CD8-positive, alpha-beta memory T cell (primary cell): ENCODE measurements around the gene ZNF670. TPM values are rescaled to one million over a fixed set of nuclear protein-coding genes. Genes with fewer than 3 reads are reported as not detected.

Experiments
- CTCF ChIA-PET: fragments of 350-600 bp; sonication (Branson Sonifier 250); formaldehyde crosslinking; loops from one replicate; lab custom pipeline; 2021; ENCODE audit warnings: antibody characterized with exemption; lab: Charles Lee
- POLR2A ChIA-PET: fragments of 350-600 bp; sonication (Branson Sonifier 250); formaldehyde crosslinking; loops from one replicate; lab custom pipeline; 2021; ENCODE audit warnings: antibody characterized with exemption; lab: Charles Lee
- DNase-seq, 5 donors: peaks; one replicate each; pipeline versions ENCODE4 v3.0.0 to v3.0.0-alpha.2; 2020 to 2022; ENCODE audit warnings: mixed read lengths in 1 of 5
- H3K27ac ChIP-seq: one replicate; pipeline ENCODE4 v1.7.0; 2013; ENCODE audit warnings: low read depth, mild to moderate bottlenecking, low read length, moderate library complexity
- H3K27me3 ChIP-seq: 2 replicates; pipeline ENCODE4 v1.7.0; 2013; ENCODE audit warnings: low read length, mild to moderate bottlenecking; ENCODE audit not compliant: insufficient read depth, poor library complexity, severe bottlenecking
- H3K36me3 ChIP-seq: 2 replicates; pipeline ENCODE4 v1.7.0; 2013; ENCODE audit warnings: mild to moderate bottlenecking, low read length, moderate library complexity; ENCODE audit not compliant: insufficient read depth
- H3K4me1 ChIP-seq: 2 replicates; pipeline ENCODE4 v1.7.0; 2013; ENCODE audit warnings: mild to moderate bottlenecking, low read length, moderate library complexity; ENCODE audit not compliant: insufficient read depth
- H3K4me3 ChIP-seq: 2 replicates; pipeline ENCODE4 v1.7.0; 2013; ENCODE audit warnings: mild to moderate bottlenecking, low read length
- H3K9me3 ChIP-seq: 2 replicates; pipeline ENCODE4 v1.7.0; 2013; ENCODE audit warnings: mild to moderate bottlenecking, low read length
- H3K27ac Mint-ChIP-seq, 8 donors: one replicate each; pipeline ENCODE4 v1.8.0; 2020 to 2021; ENCODE audit warnings: mixed read lengths in 8 of 8, mild to moderate bottlenecking in 6 of 8, inconsistent platforms in 3 of 8, moderate library complexity in 3 of 8
- H3K27me3 Mint-ChIP-seq, 2 donors: one replicate each; pipeline ENCODE4 v1.8.0; 2020 to 2021; ENCODE audit warnings: mixed read lengths in 2 of 2, mild to moderate bottlenecking in 1 of 2, moderate library complexity in 1 of 2
- H3K36me3 Mint-ChIP-seq, 3 donors: one replicate each; pipeline ENCODE4 v1.8.0; 2020 to 2021; ENCODE audit warnings: mixed read lengths in 3 of 3, inconsistent platforms in 1 of 3, mild to moderate bottlenecking in 1 of 3
- H3K4me1 Mint-ChIP-seq, 3 donors: one replicate each; pipeline ENCODE4 v1.8.0; 2020 to 2021; ENCODE audit warnings: mixed read lengths in 3 of 3, inconsistent platforms in 1 of 3, mild to moderate bottlenecking in 1 of 3
- H3K4me3 Mint-ChIP-seq, 7 donors: one replicate each; pipeline ENCODE4 v1.8.0; 2020 to 2021; ENCODE audit warnings: mixed read lengths in 7 of 7, mild to moderate bottlenecking in 6 of 7, moderate library complexity in 4 of 7, inconsistent platforms in 2 of 7
- H3K9me3 Mint-ChIP-seq, 5 donors: one replicate each; pipeline ENCODE4 v1.8.0; 2020 to 2022; ENCODE audit warnings: mixed read lengths in 5 of 5, mild to moderate bottlenecking in 3 of 5, moderate library complexity in 2 of 5, inconsistent platforms in 1 of 5
- polyA plus RNA-seq: library from polyadenylated mRNA; unstranded; fragments of 300-500 nt; fragmentation: Illumina TruSeq; gene quantifications from one replicate; pipeline ENCODE4 v1.2.3, GENCODE V29; 2021
- total RNA-seq, 2 experiments: library from RNA; stranded (reverse); gene quantifications; one replicate each; pipeline ENCODE4 v1.2.3, GENCODE V29; 2021

The ZNF670 gene
- total and polyA plus RNA-seq, 3 experiments from 2014 or later = 1.3 to 3.2 (median 3.1) TPM

- POLR2A ChIA-PET = no interaction called here
- CTCF ChIA-PET = no interaction called here
- H3K36me3 Mint-ChIP-seq = peaks cover 0 to 2% (median 0%) of the 10 kb centered on the region in 3 donors
- peaks cover 0 to 8% (median 0%) of the 10 kb centered on the region in 5 donors for H3K9me3 Mint-ChIP-seq
- Histone ChIP-seq H3K27me3 (peaks cover 5% of the 10 kb centered on the region), H3K4me3 (no peak overlapping the region), H3K4me1 (peaks cover 6% of the 10 kb centered on the region), H3K9me3 (no peaks in the 10 kb centered on the region), H3K36me3 (no peaks in the 10 kb centered on the region), H3K27ac (no peak overlapping the region)
- DNase-seq = no peak
- no peak overlapping the region for H3K27ac Mint-ChIP-seq
- H3K4me3 Mint-ChIP-seq = peak overlapping the region in 4 of 7 donors; percentile 12 to 54 (median 33)
- peaks cover 42 to 50% of the 10 kb centered on the region in 2 donors for H3K27me3 Mint-ChIP-seq
- H3K4me1 Mint-ChIP-seq = peaks cover 9 to 13% (median 12%) of the 10 kb centered on the region in 3 donors
Measured at GRCh38 chr1:247111700-247112478, 33.3 kb upstream of the ZNF670 start.

DNA sequence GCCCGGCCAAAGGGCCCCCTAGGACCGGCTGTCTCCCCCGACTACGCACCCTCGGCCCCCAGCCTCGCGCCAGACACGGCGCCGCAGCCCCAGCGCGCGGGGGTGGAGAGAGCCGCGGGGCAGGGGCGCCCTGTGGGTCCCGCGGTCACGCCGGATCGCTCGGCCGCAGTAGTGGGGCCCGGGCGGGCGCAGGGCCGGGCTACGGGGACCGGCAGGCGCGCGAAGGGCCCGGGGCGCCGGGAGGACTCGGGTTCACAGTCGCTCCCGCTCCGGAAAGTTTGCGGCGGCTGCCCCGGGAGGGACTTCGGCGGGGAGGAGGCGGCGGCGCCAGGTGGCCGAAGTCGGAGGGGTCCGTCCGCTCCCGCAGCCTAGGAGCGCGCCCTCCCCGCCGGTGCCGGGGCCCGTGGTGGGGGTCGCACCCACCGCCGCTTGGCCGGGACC lies 32.7 kb upstream of the ZNF670 start:
- H3K4me3 ChIP-seq = peak overlapping the region; percentile 39
- peaks cover 6% of the 10 kb centered on the region for H3K4me1 ChIP-seq
- DNase-seq = no peak
- no peaks in the 10 kb centered on the region for H3K36me3 ChIP-seq
- no peaks in the 10 kb centered on the region for H3K9me3 ChIP-seq
- Mint-ChIP-seq H3K27ac (no peak overlapping the region), H3K36me3 (peaks cover 0 to 2% (median 0%) of the 10 kb centered on the region in 3 donors), H3K4me1 (peaks cover 9 to 13% (median 12%) of the 10 kb centered on the region in 3 donors), H3K4me3 (peak overlapping the region; percentile 57 to 78 (median 75)), H3K27me3 (peaks cover 42 to 52% of the 10 kb centered on the region in 2 donors), H3K9me3 (peaks cover 0 to 8% (median 0%) of the 10 kb centered on the region in 5 donors)
- peaks cover 5% of the 10 kb centered on the region for H3K27me3 ChIP-seq
- ChIA-PET CTCF (no interaction called here), POLR2A (no interaction called here)
- H3K27ac ChIP-seq = no peak overlapping the region

GRCh38 chr1:247110627-247111258 lies 32.1 kb upstream of the ZNF670 start:
- Mint-ChIP-seq H3K9me3 (peaks cover 0 to 8% (median 0%) of the 10 kb centered on the region in 5 donors), H3K36me3 (peaks cover 0 to 2% (median 0%) of the 10 kb centered on the region in 3 donors), H3K4me3 (peak overlapping the region; percentile 57 to 78 (median 75)), H3K4me1 (peaks cover 9 to 13% (median 12%) of the 10 kb centered on the region in 3 donors), H3K27ac (peak overlapping the region in 1 of 8 donors; percentile 12), H3K27me3 (peaks cover 42 to 54% of the 10 kb centered on the region in 2 donors)
- Histone ChIP-seq H3K27ac (no peak overlapping the region), H3K4me1 (peaks cover 6% of the 10 kb centered on the region), H3K4me3 (peak overlapping the region; percentile 39), H3K9me3 (no peaks in the 10 kb centered on the region), H3K36me3 (no peaks in the 10 kb centered on the region), H3K27me3 (peaks cover 5% of the 10 kb centered on the region)
- ChIA-PET CTCF (no interaction called here), POLR2A (no interaction called here)
- no peak for DNase-seq

GRCh38 chr1:247107694-247108093 lies 29.1 kb upstream of the ZNF670 start:
- Mint-ChIP-seq H3K27ac (no peak overlapping the region), H3K4me1 (peaks cover 18 to 36% (median 33%) of the 10 kb centered on the region in 3 donors), H3K36me3 (peaks cover 2 to 13% (median 10%) of the 10 kb centered on the region in 3 donors), H3K9me3 (peaks cover 0 to 16% (median 7%) of the 10 kb centered on the region in 5 donors), H3K27me3 (peaks cover 39 to 44% of the 10 kb centered on the region in 2 donors), H3K4me3 (no peak overlapping the region)
- peaks cover 5% of the 10 kb centered on the region for H3K27me3 ChIP-seq
- no peak overlapping the region for H3K27ac ChIP-seq
- POLR2A ChIA-PET = no interaction called here
- H3K9me3 ChIP-seq = no peaks in the 10 kb centered on the region
- no peak for DNase-seq
- no peaks in the 10 kb centered on the region for H3K36me3 ChIP-seq
- H3K4me1 ChIP-seq = peaks cover 11% of the 10 kb centered on the region
- no peak overlapping the region for H3K4me3 ChIP-seq
- CTCF ChIA-PET = no interaction called here

GRCh38 chr1:247105966-247106365 lies 27.4 kb upstream of the ZNF670 start:
- Histone ChIP-seq H3K27me3 (peaks cover 5% of the 10 kb centered on the region), H3K4me1 (peaks cover 11% of the 10 kb centered on the region), H3K36me3 (peaks cover 16% of the 10 kb centered on the region), H3K27ac (no peak overlapping the region), H3K9me3 (peaks cover 15% of the 10 kb centered on the region), H3K4me3 (no peak overlapping the region)
- ChIA-PET POLR2A (no interaction called here), CTCF (interaction anchor here (0.7 kb wide), 1 partner anchor 506 kb away, joined by 3 read pairs; no protein-coding TSS in a partner anchor)
- peaks cover 21 to 38% (median 36%) of the 10 kb centered on the region in 3 donors for H3K4me1 Mint-ChIP-seq
- H3K9me3 Mint-ChIP-seq = peaks cover 8 to 30% (median 22%) of the 10 kb centered on the region in 5 donors
- H3K27me3 Mint-ChIP-seq = peaks cover 35 to 40% of the 10 kb centered on the region in 2 donors
- peaks cover 12 to 29% (median 25%) of the 10 kb centered on the region in 3 donors for H3K36me3 Mint-ChIP-seq
- DNase-seq = no peak
- H3K4me3 Mint-ChIP-seq = peak overlapping the region in 3 of 7 donors; percentile 23 to 63 (median 23)
- H3K27ac Mint-ChIP-seq = no peak overlapping the region

GRCh38 chr1:247104965-247105364 lies 26.4 kb upstream of the ZNF670 start:
- no peak for DNase-seq
- H3K4me3 ChIP-seq = peak overlapping the region; percentile 4
- H3K9me3 ChIP-seq = peaks cover 23% of the 10 kb centered on the region
- H3K4me1 Mint-ChIP-seq = peaks cover 16 to 32% (median 30%) of the 10 kb centered on the region in 3 donors
- H3K36me3 ChIP-seq = peaks cover 25% of the 10 kb centered on the region
- no peak overlapping the region for H3K27ac ChIP-seq
- H3K27ac Mint-ChIP-seq = peak overlapping the region in 2 of 8 donors; percentile 8 to 32
- H3K9me3 Mint-ChIP-seq = peaks cover 14 to 40% (median 32%) of the 10 kb centered on the region in 5 donors
- H3K36me3 Mint-ChIP-seq = peaks cover 20 to 38% (median 34%) of the 10 kb centered on the region in 3 donors
- peaks cover 5% of the 10 kb centered on the region for H3K4me1 ChIP-seq
- ChIA-PET CTCF (no interaction called here), POLR2A (interaction anchor here (1.8 kb wide), 1 partner anchor 105 kb away, joined by 6 read pairs; no protein-coding TSS in a partner anchor)
- peak overlapping the region; percentile 16 to 93 (median 69) for H3K4me3 Mint-ChIP-seq
- H3K27me3 ChIP-seq = no peaks in the 10 kb centered on the region
- peaks cover 29 to 34% of the 10 kb centered on the region in 2 donors for H3K27me3 Mint-ChIP-seq

GRCh38 chr1:247103859-247104591 lies 25.4 kb upstream of the ZNF670 start, which contains the start of gene ZNF669:
ZNF669 (minus strand) TSS chr1:247104356; CDS start chr1:247104199, 157 bp downstream.
- POLR2A ChIA-PET = interaction anchor here (1.8 kb wide), 1 partner anchor 106 kb away, joined by 6 read pairs; no protein-coding TSS in a partner anchor

More at GRCh38 chr1:247103859-247104591, 25.4 kb upstream of the ZNF670 start, which contains the start of gene ZNF669:
- Mint-ChIP-seq H3K9me3 (peaks cover 14 to 41% (median 36%) of the 10 kb centered on the region in 5 donors), H3K4me1 (peaks cover 14 to 29% (median 25%) of the 10 kb centered on the region in 3 donors), H3K27ac (peak within 1 kb of the TSS; percentile 73 to 97 (median 85)), H3K27me3 (peaks cover 20 to 25% of the 10 kb centered on the region in 2 donors), H3K4me3 (peak within 1 kb of the TSS; percentile 89 to 97 (median 93)), H3K36me3 (peaks cover 20 to 41% (median 38%) of the 10 kb centered on the region in 3 donors)
- H3K4me3 ChIP-seq = peak within 1 kb of the TSS; percentile 71
- DNase-seq = peak; percentile 83 to 93 (median 88)
- peaks cover 25% of the 10 kb centered on the region for H3K36me3 ChIP-seq
- peak within 1 kb of the TSS; percentile 66 for H3K27ac ChIP-seq
- H3K4me1 ChIP-seq = peaks cover 5% of the 10 kb centered on the region
- peaks cover 23% of the 10 kb centered on the region for H3K9me3 ChIP-seq
- CTCF ChIA-PET = no interaction called here
- H3K27me3 ChIP-seq = no peaks in the 10 kb centered on the region
